HG02759 (cell line): Measurements from ENCODE around the gene PHLPP2.

Experiments used
- ATAC-seq: cut with Tn5 transposase; IDR thresholded peaks from one replicate; pipeline ENCODE4 v1.9.1; 2021; ENCODE audit warnings: mild to moderate bottlenecking, moderate library complexity; ENCODE audit not compliant: unreplicated experiment

Gene PHLPP2

DNA sequence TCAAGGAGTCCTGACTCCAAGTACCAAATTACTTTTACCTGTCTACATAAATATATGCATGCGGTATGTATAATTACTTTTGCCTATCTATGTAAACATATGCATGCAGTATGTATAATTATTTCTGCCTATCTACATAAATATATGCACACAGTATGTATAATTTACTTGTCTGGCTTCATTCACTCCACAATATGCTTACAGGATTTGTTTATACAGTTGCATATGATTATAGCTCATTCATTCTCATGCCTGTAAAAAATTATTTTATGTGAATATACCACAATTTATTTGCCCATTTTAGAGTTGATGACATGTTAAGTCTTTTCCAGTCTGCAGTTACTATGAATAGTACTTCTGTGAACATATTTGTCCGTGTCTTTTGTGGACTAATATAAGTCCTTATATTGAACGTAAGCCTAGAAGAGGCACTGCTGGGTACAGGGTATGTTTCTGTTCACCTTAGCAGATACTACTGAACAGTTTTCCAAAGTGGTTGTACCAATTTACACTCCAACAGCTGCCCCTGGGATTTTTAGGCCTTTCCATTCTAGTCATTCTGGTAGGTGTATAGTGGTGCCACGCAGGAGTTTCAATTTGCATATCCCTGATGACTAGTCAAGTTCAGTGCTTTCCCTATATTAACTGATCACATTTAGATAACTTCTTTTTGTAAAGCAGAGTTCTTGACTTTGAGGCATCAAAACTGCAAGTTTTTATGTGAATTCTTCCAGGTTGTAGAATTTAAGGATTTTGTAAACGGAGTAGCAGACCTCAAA, 51.5 kb downstream of the PHLPP2 start:
- no peak for ATAC-seq

DNA sequence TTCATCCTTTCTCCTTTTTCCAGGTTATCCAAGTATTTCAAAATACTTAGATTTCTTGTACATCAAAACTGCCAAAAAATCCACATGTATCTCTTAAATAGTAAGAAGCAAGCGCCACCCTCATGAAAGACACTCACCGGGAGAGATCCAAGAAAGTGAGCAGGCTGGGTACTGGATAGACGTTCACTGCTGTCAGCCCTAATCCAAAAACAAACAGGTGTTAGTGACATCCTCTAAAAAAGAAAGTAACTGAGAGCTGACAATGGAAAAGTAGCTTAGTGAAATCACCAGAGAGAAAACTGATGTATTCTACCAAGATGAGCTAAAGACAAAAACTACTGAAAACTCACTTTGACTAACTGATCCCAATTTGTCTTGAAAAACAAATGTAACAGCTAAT, 52.4 kb downstream of the PHLPP2 start:
- ATAC-seq = no peak

DNA sequence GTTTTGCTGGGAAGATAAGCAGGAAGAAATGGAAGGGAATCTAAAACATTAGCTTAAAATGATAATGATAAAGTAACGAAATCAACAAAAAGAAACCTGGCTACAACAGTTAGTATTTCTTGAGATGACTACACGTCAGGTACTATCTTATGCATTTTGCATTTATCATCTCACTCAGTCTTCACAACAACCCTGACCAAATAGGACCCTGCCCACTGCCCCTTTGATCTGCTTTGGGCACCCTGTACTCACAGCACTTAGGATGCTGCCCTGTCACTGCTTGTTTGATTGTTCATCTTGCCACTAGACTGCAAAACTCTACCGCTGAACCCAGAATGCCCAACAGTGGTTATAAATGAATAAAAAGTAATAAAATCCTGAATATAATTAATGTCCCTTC, 53.3 kb downstream of the PHLPP2 start:
- ATAC-seq = no peak

DNA sequence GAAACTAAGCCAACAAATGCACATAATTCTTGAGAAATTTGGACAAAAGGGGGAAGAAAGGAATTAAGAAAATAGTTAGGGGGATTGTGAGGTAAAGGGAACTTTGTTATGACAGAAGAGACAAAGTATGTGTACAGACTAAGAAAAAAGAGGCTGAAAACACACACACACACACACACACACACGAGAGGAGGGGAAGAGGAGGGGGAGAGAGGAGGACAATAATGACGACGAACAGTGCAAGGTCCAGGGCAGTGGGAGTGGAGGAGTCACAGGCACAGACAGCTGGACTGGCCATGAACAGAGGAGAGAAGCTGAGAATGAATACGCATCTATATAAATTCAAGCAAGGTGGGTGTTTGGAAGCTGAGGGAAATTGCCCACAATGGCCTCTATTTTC, 54.0 kb downstream of the PHLPP2 start:
- ATAC-seq = no peak

DNA sequence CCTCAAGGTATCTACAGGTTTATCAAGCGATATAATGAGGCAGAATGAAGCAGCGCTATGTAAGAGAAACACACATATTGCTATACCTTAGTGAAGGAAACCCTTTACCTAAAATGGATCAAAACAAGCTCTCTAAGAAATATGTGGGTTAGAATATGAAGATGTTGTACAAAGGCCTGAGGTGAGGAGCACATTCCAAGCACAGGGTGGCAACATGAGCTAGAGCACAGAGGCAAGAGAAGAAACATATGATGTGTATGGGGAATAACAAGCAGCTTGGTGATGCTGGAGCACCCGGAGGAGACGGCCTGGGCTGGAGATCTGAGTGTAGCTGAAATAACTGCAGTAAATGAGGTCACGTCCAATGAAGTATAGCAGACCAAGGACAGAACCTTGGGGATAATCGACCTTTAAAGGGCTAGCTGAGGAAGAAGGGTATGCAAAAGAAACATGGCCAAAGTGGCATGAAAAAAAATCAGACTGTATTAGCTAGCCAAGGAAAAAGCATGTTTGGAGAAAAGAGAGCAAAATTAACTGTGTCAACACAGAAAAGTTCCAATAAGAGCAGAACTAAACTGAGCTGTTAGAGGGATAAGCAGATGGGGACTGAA, 54.5 kb downstream of the PHLPP2 start:
- ATAC-seq = no peak

- ATAC-seq = no peak
These were observed 57.4 kb downstream of the PHLPP2 start for GRCh38 chr16:71666928-71667707.

DNA sequence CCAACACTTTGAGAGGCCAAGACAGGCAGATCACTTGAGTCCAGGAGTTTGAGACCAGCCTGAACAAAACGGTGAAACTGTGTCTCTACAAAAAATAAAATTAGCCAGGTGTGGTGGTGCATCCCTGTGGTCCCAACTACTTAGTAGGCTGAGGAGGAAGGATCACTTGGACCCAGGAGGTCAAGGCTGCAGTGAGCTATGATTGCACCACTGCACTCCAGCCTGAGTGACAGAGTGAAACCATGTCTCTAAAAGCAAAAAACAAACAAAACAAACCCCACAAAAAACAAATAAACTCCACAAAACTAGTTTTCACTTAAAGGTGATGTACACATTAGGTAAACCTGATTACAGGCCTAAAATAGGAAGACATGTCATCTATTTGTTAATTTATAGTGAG, 58.2 kb downstream of the PHLPP2 start:
- ATAC-seq = no peak

DNA sequence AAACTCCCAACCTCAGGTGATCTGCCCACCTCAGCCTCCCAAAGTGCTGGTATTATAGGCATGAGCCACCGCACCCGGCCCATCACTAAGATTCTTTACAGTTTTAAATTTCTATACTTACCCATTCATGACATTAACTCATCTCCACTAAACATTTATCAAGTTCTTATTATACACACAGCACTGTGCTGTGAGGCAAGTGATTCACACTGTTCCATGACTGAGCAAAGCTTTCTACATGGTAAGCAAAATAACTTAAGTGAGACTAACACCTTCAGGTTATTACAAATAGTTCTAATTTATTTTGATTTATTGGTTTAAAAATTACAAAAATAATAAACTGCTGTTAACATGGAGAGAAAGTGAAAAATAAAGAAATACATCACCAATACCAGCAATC, 65.0 kb downstream of the PHLPP2 start:
- ATAC-seq = no peak

GRCh38 chr16:71658771-71659170, 65.7 kb downstream of the PHLPP2 start:
- no peak for ATAC-seq

GRCh38 chr16:71649704-71650103, 74.8 kb downstream of the PHLPP2 start:
- no peak for ATAC-seq

DNA sequence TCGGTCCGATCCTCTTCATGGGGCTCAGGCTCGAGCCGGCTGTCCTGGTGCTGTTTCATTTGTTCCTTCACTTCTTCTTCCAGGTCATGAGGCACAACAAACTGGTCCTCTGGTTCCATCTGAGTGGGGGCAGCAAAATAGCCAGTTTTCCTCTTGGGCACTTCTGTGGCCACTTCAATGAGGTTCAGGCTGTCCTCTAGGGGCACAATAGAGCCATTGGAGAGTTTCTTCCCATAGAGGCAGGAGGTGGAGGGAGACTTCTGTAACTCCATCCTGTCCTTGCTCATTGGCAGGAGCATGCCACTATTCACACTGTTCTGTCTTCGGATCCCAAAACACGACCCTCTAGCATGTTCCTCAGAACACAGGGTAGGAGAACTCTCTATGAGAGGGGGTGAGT, 75.6 kb downstream of the PHLPP2 start:
- ATAC-seq = no peak

GRCh38 chr16:71648162-71648561, 76.3 kb downstream of the PHLPP2 start:
- ATAC-seq = no peak

DNA sequence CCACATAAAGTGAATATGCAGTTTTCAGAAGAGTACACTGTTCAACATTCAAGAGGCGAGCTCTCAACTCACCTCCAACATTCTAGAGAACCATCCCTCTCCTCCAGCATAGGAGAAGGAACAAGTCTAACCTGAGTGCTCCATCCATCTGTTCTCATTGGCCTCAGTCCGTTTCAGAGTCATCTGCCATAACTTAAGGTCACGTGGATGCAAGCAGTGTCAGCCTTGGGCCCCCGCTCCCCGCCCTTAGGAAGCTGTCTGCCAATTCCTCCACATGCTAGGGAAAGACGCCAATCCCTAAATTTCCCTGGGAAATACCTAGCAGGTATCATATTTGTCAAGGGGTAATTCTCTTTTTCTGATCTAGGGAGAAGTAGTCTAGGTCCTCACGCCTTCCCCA, 77.1 kb downstream of the PHLPP2 start:
- no peak for ATAC-seq

DNA sequence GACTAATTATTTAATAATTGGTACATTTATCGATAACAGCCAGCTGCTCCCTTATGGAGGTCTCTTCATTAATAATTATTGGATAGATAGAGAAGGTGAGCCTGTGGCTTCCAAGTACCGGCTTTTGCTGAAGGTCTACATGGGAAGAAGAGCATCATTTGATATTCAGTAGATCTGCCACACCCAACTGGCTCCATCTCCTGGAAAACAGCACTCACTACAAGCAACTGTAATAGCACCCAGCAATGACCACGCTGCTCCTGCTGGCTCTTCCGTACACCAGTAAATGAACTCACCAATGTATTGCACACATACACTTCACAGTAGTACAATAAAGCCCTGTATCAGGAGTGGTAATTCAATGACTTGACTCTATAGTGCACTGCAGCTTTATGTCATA, 79.1 kb downstream of the PHLPP2 start:
- ATAC-seq = peak; percentile 43

DNA sequence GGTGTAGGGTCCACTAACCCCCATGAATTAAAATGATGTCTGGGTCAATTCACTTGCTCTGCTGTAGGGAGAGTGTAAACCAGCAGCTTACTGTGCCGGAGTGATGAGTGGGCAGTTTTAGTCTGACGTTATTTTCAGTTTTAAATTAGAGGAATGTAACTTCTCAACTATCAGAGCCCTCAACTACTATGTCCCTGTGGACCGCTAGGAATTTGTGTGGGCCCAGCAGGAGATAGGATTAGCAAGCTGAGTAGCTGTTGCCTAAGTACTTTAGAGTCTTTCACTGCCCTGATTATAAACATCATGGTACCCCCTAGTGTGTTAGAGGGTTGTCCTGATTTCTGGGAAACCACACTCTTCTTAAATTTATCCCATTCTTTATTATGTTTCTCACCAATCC, 87.1 kb downstream of the PHLPP2 start:
- ATAC-seq = no peak

- no peak for ATAC-seq
These were observed 88.9 kb downstream of the PHLPP2 start for GRCh38 chr16:71635632-71636031.

- ATAC-seq = no peak
These were observed 92.7 kb downstream of the PHLPP2 start for GRCh38 chr16:71631776-71632175.

DNA sequence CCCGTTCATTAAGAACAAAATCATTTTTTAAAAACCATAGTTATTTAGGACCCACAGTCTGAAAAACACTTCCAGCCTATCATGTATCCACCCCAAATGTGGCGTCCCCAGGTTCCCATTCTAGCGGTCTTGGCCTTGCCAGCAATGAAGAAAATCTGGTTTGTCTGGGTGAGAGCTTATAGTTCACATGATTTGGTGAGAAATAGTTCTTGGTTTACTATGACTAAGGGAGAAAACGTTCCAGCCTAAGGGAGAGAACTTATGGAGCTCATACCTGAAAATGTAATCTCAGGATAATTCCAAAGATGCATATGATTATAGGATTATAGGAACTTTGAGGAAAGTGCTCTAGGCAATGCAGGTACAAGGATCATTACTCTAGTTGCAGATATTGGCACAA, 93.7 kb downstream of the PHLPP2 start:
- no peak for ATAC-seq

GRCh38 chr16:71629278-71630016, 95.1 kb downstream of the PHLPP2 start:
- ATAC-seq = no peak

DNA sequence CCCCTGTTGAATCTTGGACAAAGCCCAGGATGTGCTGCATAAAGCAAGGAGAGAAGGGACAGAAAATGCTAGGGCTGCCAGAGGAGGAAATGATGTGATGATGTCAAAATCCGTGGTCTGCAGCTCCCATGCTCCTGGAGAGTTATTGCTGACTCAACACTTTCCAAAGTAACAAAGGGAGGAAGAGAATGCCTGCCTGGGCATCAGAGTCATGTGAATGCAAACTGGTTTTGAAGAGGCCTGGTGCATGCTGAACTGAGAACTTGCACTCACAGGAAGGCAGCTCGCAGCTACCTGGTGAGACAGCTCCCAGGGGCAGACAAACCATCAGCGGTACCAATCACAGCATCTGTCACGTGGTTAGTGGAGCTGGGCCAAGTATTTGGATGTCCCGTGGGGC, 95.7 kb downstream of the PHLPP2 start:
- ATAC-seq = no peak

- no peak for ATAC-seq
These were observed 96.7 kb downstream of the PHLPP2 start for GRCh38 chr16:71627731-71628181.
